B cell (primary cell): Measurements from ENCODE around the gene STT3B. TPM values are rescaled to one million over a fixed set of nuclear protein-coding genes. Genes with fewer than 3 reads are reported as not detected.

Source experiments
- ATAC-seq: fragments of 200-7000 bp; cut with Tn5 transposase; one replicate; pipeline ENCODE4 v1.10.0; 2021; ENCODE audit warnings: low read depth, mild to moderate bottlenecking, moderate number of reproducible peaks, moderate library complexity
- CTCF ChIA-PET: fragments of 350-600 bp; sonication (Branson Sonifier 250); formaldehyde crosslinking; loops from one replicate; lab custom pipeline; 2021; ENCODE audit warnings: antibody characterized with exemption, inconsistent platforms; lab: Charles Lee
- POLR2A ChIA-PET: fragments of 350-600 bp; sonication (Branson Sonifier 250); formaldehyde crosslinking; loops from one replicate; lab custom pipeline; 2021; ENCODE audit warnings: antibody characterized with exemption; lab: Charles Lee
- DNase-seq: peaks from one replicate; pipeline ENCODE4 v3.0.0; 2013
- H2AFZ ChIP-seq: 2 replicates; pipeline ENCODE4 v1.6.1; 2012; ENCODE audit warnings: mild to moderate bottlenecking, low read depth, low read length; ENCODE audit not compliant: insufficient read depth, poor library complexity, severe bottlenecking
- H3K27ac ChIP-seq, 2 donors: 1 replicate in 1 of 2; 2 replicates in 1 of 2; pipeline ENCODE4 v1.5.1; 2012 to 2013; ENCODE audit warnings: low read length in 2 of 2, mild to moderate bottlenecking in 2 of 2, moderate library complexity in 1 of 2
- H3K27me3 ChIP-seq, 4 experiments: fragments of 200-600 bp in 1 of 4; sonication (generic) in 1 of 4; replicated peaks in 1 of 4; 1 replicate in 2 of 4; 2 replicates in 2 of 4; pipeline versions ENCODE4 v1.6.1 to v1.7.0; 2013 to 2016; ENCODE audit warnings: low read length in 3 of 4, mild to moderate bottlenecking in 2 of 4, mixed read lengths in 1 of 4, moderate library complexity in 1 of 4; ENCODE audit not compliant: insufficient read depth in 4 of 4, control insufficient read depth in 3 of 4; ENCODE audit errors: control extremely low read depth in 1 of 4
- H3K36me3 ChIP-seq, 2 experiments: replicated peaks in 1 of 2; 1 replicate in 1 of 2; 2 replicates in 1 of 2; pipeline versions ENCODE4 v1.6.1 to v1.7.1; 2013; ENCODE audit warnings: low read length in 1 of 2; ENCODE audit not compliant: insufficient read depth in 2 of 2, control insufficient read depth in 1 of 2; ENCODE audit errors: control extremely low read depth in 1 of 2, extremely low read depth in 1 of 2
- H3K4me1 ChIP-seq, 2 donors: fragments of 200-600 bp in 1 of 2; sonication (generic) in 1 of 2; 1 replicate in 1 of 2; 2 replicates in 1 of 2; pipeline versions ENCODE4 v1.5.1 to v1.6.1; 2013 to 2017; ENCODE audit warnings: low read length in 2 of 2; ENCODE audit not compliant: control insufficient read depth in 2 of 2, insufficient read depth in 2 of 2
- H3K4me2 ChIP-seq: replicated peaks from 2 replicates; pipeline ENCODE3; 2012; ENCODE audit warnings: mild to moderate bottlenecking, low read depth, low read length; ENCODE audit not compliant: poor library complexity, severe bottlenecking
- H3K4me3 ChIP-seq, 5 experiments: fragments of 200-600 bp in 1 of 5; sonication (generic) in 1 of 5; 1 replicate in 3 of 5; 2 replicates in 2 of 5; pipeline versions ENCODE4 v1.5.1 to v1.7.0; 2011 to 2016; ENCODE audit warnings: low read length in 4 of 5, mild to moderate bottlenecking in 4 of 5, low read depth in 2 of 5, control low read depth in 1 of 5, moderate library complexity in 1 of 5; ENCODE audit not compliant: insufficient read depth in 1 of 5; ENCODE audit errors: control extremely low read depth in 1 of 5, extremely low read depth in 1 of 5
- H3K79me2 ChIP-seq: fragments of 200-600 bp; sonication (generic); one replicate; pipeline ENCODE4 v1.6.0; 2016; ENCODE audit warnings: low read length; ENCODE audit not compliant: control insufficient read depth, insufficient read depth
- H3K9ac ChIP-seq: fragments of 200-600 bp; sonication (generic); 2 replicates; pipeline ENCODE4 v1.6.1; 2017; ENCODE audit warnings: mild to moderate bottlenecking, low read length, moderate library complexity
- H3K9me3 ChIP-seq, 3 donors: one replicate each; pipeline versions ENCODE4 v1.6.1 to v1.7.1; 2013; ENCODE audit warnings: low read length in 2 of 3; ENCODE audit not compliant: control insufficient read depth in 2 of 3, insufficient read depth in 1 of 3; ENCODE audit errors: control extremely low read depth in 1 of 3
- H4K20me1 ChIP-seq: 2 replicates; pipeline ENCODE4 v1.6.0; 2012; ENCODE audit warnings: mild to moderate bottlenecking, low read length; ENCODE audit not compliant: insufficient read depth, control insufficient read depth, poor library complexity, severe bottlenecking
- H3K27ac Mint-ChIP-seq: one replicate; pipeline ENCODE4 v1.8.0; 2021; ENCODE audit warnings: mixed read lengths
- H3K27me3 Mint-ChIP-seq: one replicate; pipeline ENCODE4 v1.8.0; 2021; ENCODE audit warnings: mixed read lengths
- H3K4me1 Mint-ChIP-seq: one replicate; pipeline ENCODE4 v1.8.0; 2021; ENCODE audit warnings: mixed read lengths
- H3K4me3 Mint-ChIP-seq: one replicate; pipeline ENCODE4 v1.8.0; 2021; ENCODE audit warnings: mixed read lengths
- H3K9me3 Mint-ChIP-seq: one replicate; pipeline ENCODE4 v1.8.0; 2022; ENCODE audit warnings: mixed read lengths; ENCODE audit not compliant: insufficient read depth
- CTCF ChIP-seq: fragments of 200-600 bp; IDR thresholded peaks from one replicate; pipeline ENCODE4 v1.8.0; 2022; ENCODE audit warnings: antibody characterized with exemption, mild to moderate bottlenecking
- EZH2 ChIP-seq: IDR thresholded peaks from 2 replicates; pipeline ENCODE4 v1.6.1; 2012; ENCODE audit warnings: borderline replicate concordance, low read depth, mild to moderate bottlenecking, moderate library complexity, low read length; ENCODE audit not compliant: insufficient read depth, poor library complexity, severe bottlenecking
- WGBS: methylation state at CpG from one replicate; pipeline ENCODE4 v1.1.5; 2013; ENCODE audit warnings: missing lambda C conversion rate; ENCODE audit not compliant: insufficient coverage; 5-methylcytosine and 5-hydroxymethylcytosine counted together
- intact Hi-C: fragments of 100-400 bp; cut with micrococcal nuclease; formaldehyde crosslinking; loops from one replicate; pipeline ENCODE4 v1.10.0; 2022
- polyA plus RNA-seq: library from polyadenylated mRNA; depleted of rRNA; stranded (reverse); fragments of >200 nt; gene quantifications from 2 replicates; pipeline ENCODE4 v1.2.3, GENCODE V29; 2012
- total RNA-seq, 2 donors: library from RNA; stranded (reverse); fragments of 120-200 nt in 1 of 2; gene quantifications; 1 replicate in 1 of 2; 2 replicates in 1 of 2; pipeline versions ENCODE4 v1.2.3 to v1.2.4, GENCODE V29; 2013 to 2022

STT3B gene
- total and polyA plus RNA-seq, 2 donors (not counting 1 experiment from before 2014, with no cell fraction given), result 35.4 to 79.2 TPM

GRCh38 chr3:31614162-31614921 lies 81.6 kb downstream of the STT3B start:
- peaks cover 19% of the 10 kb centered on the region for H3K4me1 Mint-ChIP-seq
- ATAC-seq (no peak), DNase-seq (no peak)
- Histone ChIP-seq H3K9me3 (no peaks in the 10 kb centered on the region), H3K4me1 (no peaks in the 10 kb centered on the region), H3K36me3 (peaks cover 5 to 11% of the 10 kb centered on the region in 2 experiments), H3K27me3 (no peaks in the 10 kb centered on the region), H3K79me2 (peaks cover 29% of the 10 kb centered on the region), H4K20me1 (no peaks in the 10 kb centered on the region), H3K9ac (no peak overlapping the region), H2AFZ (no peak overlapping the region), H3K4me3 (no peak overlapping the region), H3K4me2 (no peak overlapping the region), H3K27ac (no peak overlapping the region)
- CTCF ChIA-PET, result interaction anchor here (0.5 kb wide), 1 partner anchor 747 kb away, joined by 4 read pairs; no protein-coding TSS in a partner anchor
- H3K27ac Mint-ChIP-seq, result no peak overlapping the region
- H3K9me3 Mint-ChIP-seq, result no peaks in the 10 kb centered on the region
- intact Hi-C loops, result no loop called here
- no CpG with 5 or more reads among the region's 5 CpGs for WGBS
- POLR2A ChIA-PET, result no interaction called here
- no peaks in the 10 kb centered on the region for H3K27me3 Mint-ChIP-seq
- no peak overlapping the region for H3K4me3 Mint-ChIP-seq
- TF ChIP-seq CTCF (no peak), EZH2 (no peak)

GRCh38 chr3:31615071-31615875 lies 82.5 kb downstream of the STT3B start:
- H3K9ac ChIP-seq, result no peak overlapping the region
- H3K4me3 ChIP-seq, result no peak overlapping the region
- no peak overlapping the region for H2AFZ ChIP-seq
- no peak for ATAC-seq
- H3K79me2 ChIP-seq, result peaks cover 22% of the 10 kb centered on the region
- WGBS, result no CpG with 5 or more reads among the region's 4 CpGs
- ChIA-PET POLR2A (no interaction called here), CTCF (no interaction called here)
- H3K4me1 ChIP-seq, result no peaks in the 10 kb centered on the region
- H3K36me3 ChIP-seq, result peaks cover 9 to 15% of the 10 kb centered on the region in 2 experiments
- H3K4me3 Mint-ChIP-seq, result no peak overlapping the region
- no peak overlapping the region for H3K27ac ChIP-seq
- H3K9me3 ChIP-seq, result no peaks in the 10 kb centered on the region
- H3K9me3 Mint-ChIP-seq, result no peaks in the 10 kb centered on the region
- H4K20me1 ChIP-seq, result no peaks in the 10 kb centered on the region
- no peak for DNase-seq
- H3K27me3 ChIP-seq, result no peaks in the 10 kb centered on the region
- H3K27me3 Mint-ChIP-seq, result no peaks in the 10 kb centered on the region
- H3K4me1 Mint-ChIP-seq, result peaks cover 19% of the 10 kb centered on the region
- no peak overlapping the region for H3K27ac Mint-ChIP-seq
- H3K4me2 ChIP-seq, result no peak overlapping the region
- TF ChIP-seq CTCF (no peak), EZH2 (no peak)
- intact Hi-C loops, result no loop called here
